ENCODE measurements around the gene ZBTB7C.

The ZBTB7C gene

DNA sequence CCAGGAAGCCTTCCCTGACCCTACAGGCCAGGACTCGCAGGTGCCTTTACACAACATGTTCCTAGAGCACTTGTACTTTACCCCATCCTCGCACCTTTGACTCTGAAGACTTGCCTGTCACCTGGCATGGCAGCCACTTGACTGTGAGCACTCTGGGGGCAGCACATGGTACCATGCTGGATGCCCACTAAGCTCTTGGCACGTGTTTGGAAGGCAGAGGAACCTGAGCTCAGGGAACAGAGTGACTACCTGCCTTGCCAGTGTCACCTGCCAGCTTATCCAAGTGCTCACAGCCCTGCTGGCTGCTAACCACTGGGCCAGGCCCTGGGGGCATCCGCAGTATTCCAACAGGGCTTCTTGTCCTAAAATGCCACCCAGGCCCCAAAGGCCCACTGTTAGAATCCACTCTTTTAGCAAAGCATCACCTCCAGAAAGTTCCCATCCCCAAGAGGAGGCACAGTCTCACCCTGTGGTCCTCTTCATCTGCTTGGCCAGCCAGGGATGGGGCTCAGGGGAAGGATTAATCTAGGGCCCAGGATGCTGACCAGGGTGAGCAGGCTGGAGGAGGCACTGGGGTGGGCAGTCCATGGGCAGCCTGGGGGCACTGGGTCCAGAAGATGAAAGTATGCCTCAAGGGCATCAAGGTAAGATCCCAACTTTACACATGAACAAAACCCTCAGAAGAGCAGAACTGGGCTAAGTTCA is 57.0 kb downstream of the ZBTB7C start:
- DNase-seq (ENCODE audit: low read depth): no peak

DNA sequence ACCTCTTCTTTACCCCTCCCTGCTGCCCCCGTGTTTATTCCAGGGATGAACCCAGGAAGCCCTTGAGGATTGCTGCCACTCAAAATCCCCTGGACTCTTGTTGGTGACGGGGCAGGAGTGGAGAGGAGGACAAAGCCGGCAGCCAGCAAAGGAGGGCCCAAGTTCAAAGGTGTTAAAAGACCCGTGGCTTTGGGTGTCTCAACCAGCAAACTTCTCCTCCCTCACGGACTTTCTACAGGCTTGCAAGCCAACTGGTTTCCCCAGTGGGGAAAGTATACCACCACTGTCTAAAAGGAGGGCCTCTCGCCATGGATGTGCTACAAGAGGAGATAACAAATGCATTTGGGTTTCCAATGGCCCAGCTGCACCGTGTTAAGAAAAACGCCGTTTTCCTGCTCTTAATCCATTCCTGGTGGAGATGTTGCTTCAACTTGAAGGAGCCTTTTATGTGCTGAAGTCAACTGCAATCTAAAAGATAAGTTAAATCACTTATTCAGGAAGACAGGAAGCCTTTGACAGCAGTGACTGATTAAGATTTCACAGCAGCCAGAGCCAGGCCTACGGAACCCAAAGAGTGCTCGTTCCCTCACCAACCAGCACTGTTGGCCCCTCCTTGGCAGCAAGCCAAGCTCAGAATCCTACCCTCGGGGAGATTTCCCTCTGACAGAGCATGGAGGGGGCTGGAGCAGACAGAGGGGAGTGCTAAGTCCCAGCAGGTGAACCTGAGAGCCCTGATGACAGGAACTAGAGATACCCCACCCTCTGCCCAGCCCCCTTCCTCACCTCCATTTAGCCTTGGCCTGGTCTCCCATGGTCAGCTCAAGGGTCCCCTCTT is 57.8 kb downstream of the ZBTB7C start:
- DNase-seq (ENCODE audit: low read depth): no peak

DNA sequence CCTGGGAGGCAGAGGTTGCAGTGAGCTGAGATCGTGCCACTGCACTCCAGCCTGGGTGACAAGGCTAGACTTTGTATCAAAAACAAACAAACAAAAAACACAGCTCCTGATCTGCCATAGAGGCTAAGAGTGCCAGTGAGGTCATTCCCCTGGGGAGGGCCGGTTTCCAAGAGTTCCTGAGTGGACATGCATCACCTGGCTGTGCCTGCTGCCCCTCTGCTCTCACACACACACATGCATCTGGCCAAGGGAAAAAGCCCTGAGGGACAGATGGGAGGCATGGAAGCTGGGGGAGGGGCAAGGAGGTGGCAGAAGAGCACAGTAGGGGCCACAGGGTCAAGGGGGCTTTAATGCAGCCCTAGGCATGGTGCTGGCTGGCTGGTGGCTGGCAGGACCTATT is 60.4 kb downstream of the ZBTB7C start:
- no peak for DNase-seq (ENCODE audit: low read depth)

DNA sequence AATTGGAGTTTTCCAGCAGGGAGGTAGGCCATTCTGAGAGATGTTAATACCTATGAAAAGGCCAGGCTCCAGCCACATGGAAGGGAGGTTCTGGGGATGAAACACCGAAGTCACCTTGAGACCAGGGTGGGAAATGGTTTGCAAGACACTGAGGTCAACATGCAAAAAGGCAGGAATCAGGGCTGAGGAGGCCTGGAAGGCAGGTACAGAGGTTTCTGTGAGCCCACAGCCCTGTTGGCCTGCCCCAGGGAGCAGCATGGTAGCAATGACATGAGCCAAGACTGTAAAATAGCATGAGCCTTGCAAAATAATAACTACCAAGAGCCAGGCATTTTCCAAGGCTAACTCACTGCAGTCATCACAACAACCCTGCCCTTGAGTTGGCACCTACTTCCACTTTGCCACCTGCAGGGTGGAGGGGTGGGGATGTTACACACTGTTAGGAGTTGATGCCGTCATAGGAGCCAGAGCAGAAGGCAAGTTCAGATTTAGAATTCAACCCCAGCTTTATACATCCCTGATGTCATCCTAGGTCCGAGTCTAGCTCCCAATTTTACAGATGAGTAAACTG is 61.3 kb downstream of the ZBTB7C start:
- DNase-seq (ENCODE audit: low read depth): no peak

DNA sequence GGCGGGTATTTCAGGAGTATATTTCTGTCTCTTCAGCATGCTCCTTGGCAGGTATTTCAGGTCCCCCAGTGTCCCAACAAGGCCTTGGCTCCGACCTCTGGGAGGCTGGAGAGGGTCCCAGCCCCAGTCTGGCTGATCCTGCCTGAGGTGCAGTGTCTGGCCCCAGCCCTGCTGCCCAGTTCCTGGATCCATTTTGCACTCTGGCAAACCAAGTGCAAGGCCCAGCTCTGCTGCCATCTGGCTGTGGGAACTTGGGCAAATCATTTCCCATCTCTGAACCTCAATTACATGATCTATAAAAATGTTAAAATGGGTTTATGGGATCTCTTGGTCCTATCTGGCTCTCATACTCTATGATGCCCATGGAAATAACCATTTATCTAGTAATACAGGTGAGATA is 63.6 kb downstream of the ZBTB7C start:
- no peak for DNase-seq (ENCODE audit: low read depth)

DNA sequence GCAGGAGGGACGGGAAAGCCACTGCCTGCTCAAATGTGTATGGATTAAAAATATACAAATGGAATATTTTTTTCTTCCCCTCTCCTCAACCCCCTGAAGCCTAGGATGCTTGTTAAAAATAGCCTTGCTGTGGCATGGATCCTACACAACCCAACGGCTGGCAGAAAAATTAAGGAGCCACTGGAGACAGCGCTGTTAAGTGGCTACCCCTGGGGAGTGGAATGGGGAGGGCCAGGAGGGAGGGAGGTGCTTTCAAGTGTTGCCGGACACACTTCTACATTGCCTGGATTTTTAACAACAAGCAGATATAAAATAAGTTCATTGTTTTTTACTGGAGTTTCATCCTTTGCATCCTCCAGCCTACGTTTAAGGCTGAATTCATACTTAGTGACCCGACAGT is 66.6 kb downstream of the ZBTB7C start:
- DNase-seq (ENCODE audit: low read depth): no peak

DNA sequence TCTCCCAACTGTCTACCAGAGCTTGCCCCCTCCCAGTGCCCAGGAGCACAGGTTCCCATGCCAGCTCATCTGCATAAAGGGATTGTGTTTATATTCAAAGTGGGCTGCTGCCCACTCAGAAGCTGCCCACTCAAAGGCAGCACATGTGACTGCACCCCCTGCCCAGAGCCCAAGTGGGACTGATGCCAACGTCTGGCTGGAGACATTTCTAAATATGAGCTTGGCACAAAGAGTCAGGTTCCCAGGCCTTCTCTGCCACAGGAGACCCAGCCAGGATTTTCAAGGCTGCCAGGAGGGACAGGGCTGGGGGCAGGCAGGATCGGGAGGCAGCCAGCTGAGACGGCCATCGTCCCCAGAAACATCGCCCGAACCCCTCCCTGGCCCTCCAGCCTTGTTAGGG is 67.1 kb downstream of the ZBTB7C start:
- no peak for DNase-seq (ENCODE audit: low read depth)

DNA sequence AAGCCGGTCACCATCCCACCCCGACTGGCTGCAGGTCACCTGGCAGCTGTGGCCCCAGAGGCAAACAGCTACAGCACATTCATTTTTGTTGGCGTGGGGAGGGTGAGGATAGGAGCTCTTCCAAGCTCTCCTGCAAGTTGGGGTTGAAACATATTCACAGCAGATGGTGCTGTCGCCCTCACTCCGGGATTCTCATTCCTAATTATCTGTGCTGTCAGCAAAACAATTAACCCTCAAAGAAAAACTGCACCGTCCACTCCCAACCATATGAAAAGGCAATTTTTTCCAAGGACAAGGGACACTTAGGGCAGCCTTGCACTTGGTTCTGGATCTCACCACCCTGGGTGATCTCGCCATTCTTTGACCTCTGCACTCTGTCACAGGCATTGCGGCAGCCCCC is 68.6 kb downstream of the ZBTB7C start:
- no peak for DNase-seq (ENCODE audit: low read depth)

DNA sequence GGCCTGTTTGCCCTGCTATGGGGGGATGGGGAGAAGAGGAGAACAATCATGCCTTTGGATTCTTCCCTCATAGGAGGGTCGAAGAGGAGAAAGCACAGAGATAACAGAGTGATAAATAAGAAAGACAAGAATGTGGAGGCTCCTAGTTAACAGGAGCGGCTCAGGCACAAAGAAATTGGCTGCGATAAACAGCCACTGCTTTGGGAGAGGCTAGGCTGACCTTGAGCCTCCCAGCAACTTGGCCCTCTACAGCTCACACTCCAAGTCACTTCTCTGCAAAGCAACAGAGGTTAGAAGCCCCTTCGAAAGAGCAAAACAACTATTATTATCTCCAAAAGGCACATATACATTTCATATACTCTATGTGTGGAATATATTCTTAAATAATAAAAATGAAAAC is 69.5 kb downstream of the ZBTB7C start:
- DNase-seq (ENCODE audit: low read depth): no peak

DNA sequence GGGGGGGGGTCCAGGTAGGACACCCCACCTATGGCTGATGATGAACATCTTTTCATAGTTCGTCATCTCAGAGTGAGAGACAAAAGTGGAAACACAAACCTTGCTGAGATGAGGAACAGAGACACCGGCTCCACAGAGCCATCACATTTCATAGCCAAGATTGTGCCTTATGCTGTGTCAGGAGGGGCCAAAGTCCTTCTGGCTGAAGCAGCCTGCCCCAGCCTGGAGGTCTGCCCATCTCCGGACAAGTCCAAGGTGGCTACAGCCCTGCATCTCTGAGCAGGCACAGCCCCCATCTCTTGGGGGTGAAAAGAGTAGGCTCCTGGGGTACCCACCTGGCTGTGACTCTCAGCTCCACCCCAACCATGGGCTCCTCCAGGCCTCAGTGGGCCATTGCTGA is 70.3 kb downstream of the ZBTB7C start:
- DNase-seq (ENCODE audit: low read depth): no peak

DNA sequence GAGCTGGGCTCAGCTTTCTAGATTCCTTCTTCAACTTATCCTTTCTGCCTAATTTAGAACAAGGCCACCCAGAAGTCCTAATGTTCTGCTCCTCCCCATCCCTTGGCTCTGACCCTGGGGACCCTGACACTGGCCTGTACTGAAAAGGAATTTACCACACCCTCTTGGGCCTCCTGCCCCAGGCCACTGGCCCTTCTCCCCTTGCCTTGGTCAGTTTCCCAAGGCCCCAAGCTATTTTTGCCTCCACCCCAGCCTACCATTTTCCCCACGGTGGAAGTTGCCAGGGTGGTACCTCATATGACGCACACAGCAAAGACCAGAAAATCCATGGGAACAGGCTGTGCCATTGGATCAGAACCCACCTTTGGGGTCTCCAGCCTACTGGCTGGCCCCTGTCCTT is 72.1 kb downstream of the ZBTB7C start:
- no peak for DNase-seq (ENCODE audit: low read depth)

DNA sequence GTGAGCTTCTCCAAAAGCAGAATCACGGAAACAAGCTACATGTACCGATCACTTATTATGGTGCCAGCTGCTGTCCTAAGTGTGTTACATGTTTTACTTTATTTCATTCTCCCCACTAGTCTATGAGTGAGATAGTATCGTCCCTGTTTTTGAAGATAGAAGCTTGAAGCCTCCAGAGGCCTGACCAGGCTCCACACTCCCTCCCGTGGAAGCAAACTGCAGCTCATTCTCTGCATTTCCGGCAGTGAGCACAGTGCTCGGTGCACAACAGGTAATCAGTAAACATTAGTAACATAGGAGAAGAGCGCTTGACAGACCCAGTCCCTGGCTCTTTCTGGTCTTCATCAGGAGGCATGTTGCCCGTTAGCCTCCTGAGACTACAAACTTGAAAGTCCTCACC is 72.9 kb downstream of the ZBTB7C start:
- no peak for DNase-seq (ENCODE audit: low read depth)

DNA sequence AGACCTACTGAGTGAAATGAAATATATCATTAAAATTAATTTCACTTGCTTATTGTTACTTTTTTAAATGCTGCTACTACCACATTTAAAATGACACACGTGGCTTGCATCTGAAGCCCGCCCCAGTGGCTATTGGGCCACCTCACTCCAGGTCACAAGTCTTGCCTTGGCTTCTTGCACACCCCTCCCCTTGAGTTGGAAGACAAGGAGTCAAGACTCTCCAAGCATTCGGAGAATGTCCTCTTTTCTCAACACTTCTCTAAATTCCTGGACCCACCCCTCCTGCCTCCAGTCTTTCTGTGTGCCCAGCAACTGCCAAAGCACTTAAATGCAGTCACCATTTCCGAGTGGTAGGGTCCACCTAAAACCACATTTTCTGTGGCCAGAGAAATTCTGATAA is 73.4 kb downstream of the ZBTB7C start:
- DNase-seq (ENCODE audit: low read depth): no peak

DNA sequence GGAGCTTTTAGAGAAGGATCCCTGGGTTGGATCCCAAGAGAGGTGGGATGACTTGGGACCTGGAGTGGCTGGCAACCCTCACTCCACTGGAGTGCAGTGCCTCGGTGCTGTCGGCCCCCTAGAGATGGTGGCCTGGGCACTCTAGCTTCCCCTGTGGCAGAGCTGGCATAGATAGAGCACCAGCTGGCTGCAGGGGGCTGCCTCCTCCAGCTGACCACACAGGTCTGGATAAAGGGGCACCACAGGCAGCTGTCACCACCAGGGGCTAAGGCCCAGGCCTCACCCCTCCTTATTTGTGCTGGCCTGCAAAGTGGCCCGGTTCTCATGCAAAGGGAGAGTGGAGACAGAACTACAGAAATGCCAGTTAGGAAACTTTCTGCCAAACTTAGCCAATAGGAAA is 74.3 kb downstream of the ZBTB7C start:
- DNase-seq (ENCODE audit: low read depth): no peak

DNA sequence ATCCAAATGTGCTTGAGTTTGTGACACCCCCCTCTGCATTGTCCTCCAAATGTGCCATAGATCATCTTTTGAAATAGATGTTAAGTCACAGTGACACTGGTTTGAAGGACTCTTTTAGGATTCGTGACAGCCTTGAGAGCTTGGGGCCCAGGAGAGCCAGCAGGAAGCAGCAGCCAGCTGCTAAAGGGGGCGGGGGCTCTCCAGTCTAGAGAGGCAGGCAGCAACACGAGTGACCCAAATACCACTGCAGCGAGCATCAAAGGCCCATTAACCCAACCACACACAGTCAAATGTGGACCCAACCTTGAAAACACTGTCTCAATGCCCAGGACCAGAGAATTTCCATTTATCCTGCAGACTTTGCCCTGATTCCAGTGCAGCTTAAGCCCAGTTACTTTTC is 75.6 kb downstream of the ZBTB7C start:
- no peak for DNase-seq (ENCODE audit: low read depth)

DNA sequence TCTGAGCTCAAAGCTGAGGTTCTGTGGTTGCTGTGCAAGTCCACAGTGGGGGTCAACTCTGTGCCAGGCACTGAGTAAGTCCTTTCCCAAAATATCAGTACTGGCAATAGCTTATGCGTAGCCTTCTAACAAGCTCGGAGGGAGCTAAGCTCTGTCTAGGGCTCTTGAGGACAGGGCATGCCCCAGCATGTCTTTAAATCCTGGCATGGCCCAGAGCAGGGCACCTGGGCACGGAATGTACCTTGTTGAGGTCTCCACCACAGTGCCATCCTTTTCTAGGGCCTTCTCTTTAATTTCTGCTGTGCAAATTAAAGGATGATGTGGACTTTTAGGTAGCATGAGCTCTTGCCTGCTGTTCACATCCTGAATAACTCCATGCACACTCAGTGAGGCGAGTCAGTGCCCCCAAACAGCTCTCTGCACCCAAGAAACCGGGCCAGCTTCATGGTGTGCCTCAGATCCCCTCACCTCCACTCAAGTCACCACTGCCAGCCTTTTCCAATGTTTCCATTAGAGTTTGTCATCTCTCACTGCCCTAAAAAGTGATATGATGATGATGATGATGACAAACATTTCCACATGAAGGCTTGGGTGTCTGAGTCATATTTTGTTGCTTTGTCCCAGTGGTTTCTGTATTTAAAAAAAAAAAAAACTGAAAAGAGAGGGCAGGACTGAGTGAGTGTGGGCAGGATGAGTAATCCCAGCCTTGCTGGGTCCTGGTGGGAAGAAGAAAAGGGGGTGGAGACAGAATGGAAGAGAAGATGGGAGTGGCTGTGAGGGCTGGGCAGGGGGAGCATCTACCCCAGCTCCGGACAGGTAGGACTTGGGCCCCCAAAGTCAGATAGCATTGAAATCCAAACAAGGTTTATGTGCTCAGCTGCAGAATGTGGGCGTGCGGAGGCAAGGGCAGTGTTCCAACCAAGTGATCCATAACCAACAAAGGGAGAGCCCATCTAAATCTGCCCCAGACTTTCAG is 78.9 kb downstream of the ZBTB7C start:
- DNase-seq (ENCODE audit: low read depth): no peak

DNA sequence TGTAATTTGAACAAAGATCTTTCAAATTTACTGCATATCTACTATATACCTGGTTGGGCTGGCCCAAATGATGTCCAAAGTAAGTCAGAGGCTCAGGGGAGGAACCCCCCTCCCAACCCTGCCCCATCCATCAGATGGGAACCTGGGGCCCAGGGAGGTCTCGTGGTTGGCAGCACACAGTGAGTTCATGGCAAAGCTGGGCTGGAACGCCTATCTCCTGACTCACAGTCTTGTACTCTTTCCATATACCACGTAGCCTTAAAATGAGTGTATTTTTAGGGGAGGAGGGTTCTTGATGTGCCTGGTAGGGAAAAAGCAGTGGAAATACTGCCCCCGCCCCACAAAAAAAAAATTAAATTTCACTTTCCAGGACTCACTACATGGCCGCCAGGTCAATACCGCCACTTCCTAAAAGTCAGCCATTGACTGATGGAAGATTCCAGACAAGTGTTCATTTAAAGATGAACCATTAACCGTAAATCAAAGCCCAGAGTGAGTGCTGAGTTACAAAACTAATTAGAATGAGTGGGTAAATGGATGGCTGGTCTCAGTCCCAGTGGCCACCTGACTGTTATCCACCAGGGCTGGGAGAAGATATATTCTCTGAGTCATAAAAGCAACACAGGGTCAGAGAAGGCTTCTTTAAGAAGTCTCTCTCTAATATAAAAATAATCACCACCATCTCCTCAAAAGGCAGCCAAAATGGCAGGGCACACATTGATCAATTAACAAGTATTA is 80.5 kb downstream of the ZBTB7C start:
- no peak for DNase-seq (ENCODE audit: low read depth)

DNA sequence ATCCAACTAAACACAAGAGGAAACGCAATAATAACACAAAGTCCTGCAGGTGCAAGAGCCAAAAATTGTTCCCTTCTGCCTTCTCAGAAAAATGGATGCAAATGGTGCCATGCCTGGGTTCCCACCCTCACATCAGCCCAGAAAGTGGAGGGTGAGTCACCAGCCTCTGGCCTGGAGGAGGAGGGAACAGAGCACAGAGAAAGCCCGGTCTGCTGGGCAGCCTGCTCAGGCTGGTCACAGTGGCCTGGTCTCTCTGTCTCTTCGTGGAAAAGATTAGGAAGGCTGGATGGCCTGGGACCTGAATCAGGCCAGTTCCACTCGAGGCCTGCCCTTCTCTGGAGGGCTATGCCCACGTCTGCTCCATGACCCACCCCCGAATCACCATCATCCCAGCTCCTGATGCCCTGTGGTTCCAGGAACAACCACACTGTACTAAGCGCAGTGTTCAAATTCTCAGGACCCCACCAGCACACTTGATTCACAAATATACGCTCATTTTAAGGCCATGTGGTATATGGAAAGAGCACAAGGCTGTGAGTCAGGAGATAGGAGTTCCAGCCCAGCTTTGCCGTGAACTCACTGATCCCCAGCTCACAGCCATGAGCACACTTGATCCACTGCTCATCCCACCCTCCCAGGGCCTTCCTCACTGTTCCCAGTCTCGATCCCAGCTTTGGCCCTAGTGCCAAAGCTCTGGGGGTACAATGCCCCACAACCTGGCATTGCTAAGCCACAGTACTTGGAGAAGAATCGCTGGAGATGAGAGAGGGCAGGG is 82.1 kb downstream of the ZBTB7C start:
- no peak for DNase-seq (ENCODE audit: low read depth)

DNA sequence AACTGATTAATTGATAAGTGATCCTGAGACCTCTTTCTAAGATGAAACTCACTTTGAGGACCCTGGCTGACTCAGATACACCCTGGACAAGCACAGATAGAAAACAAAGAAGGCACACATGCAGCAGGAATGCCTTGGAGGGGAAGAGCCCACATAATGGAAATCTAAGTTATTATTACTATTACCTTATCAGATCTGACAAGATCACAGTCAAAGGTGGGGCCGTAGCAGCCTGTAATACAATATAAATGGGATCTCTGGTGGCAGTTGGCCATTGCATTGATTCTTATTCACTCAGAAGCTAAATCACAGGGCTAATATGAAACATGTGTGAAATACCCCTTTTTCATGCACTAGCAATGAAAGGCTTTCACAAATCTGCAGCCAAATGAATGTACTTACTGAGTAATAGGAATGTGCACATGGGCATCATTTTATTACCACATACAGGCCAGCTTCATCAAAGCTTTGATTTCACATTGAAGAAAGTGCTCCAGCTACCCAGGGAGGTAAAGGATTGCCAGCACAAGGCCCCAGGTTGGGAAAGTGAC is 84.0 kb downstream of the ZBTB7C start:
- DNase-seq (ENCODE audit: low read depth): no peak

DNA sequence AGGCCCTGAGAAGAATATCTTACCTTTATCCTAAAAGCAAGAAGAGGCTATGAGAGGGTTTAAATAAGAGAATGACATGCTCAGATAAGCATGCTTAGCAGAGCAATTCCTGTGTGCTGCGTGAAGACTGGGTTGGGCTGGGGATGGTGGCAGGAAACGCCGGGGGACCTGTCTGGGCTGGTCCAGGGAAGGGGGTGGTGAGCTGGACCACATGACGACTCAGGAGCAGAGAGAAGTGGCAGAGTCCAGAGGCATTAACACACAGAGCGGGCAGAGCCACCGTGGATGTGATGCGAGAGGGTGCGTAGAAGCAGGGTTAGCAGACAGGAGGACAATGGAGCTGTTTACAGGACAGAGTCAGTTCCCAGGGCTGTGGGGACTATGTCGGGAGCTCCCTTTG is 84.5 kb downstream of the ZBTB7C start:
- no peak for DNase-seq (ENCODE audit: low read depth)

Measured in activated gamma-delta T cell treated with anti-CD3 and anti-CD28 coated beads, Interleukin-2, amount 50 U/mL, for 16 hours (primary cell).